Measurements from ENCODE around the gene PRKN.
"Not testable (repeated sequence)": the region's sequence is repeated elsewhere in the genome, so short reads cannot be mapped to it uniquely, and the experiment has no call there.

PRKN gene

DNA sequence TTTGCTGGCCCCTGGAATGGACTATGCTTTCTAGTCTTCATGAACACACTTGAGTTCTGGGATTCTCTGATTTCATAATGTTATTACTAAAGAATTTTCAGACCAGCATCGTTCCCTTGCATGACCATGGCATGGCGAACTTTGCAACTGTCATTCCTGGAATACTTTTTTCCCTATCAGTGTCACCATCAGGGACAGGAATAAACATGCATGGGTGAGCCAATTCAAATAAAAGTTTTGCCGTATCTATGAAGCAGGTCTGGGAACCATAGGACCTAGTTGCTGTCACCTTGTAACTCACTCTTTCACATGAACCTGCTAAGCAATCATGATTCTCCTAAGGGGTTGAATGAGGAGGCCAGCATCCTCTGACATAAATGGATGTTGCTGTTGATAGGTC, 1385.5 kb downstream of the PRKN start:
- no peak for DNase-seq (ENCODE audit: low read depth in 3 of 3, low spot score in 1 of 3)

DNA sequence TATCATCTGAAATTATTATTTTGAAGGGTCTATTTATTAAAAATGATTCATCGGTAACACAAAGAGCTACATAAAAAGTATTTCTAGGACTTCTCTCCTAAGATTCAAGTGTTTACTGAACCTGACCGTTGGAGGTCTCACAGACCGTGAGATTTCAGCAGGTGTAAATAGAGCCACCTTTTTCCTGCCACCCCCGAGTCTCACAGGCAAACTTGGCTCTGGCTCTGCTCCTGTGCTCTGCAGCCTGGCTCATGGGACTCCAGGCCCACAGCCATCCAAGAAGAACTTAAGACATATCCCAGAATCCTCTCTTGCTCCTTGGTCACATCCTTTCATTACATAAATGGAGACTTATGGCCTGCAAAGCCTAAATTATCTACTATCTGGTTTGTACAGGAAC, 1385.9 kb downstream of the PRKN start:
- no peak for DNase-seq (ENCODE audit: low read depth in 3 of 3, low spot score in 1 of 3)

DNA sequence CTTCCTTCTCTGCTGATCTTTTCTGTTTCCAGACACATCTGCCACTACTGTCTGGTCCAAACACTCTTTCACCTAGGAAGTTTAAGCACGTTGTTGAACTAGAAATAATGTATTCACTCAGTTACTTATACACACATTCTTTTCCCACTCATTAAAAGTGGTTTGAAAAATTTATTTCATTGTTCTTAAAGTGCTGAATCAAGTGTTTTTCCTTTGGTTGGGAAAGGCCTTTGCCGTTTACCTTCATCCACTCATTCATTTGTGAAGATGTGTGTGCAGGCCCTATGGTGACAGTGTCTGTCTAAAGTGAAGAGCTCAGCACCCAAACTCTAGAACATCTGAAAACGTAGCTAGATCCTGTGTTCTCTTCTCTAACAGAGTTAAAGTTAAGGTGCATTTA, 1389.6 kb downstream of the PRKN start:
- no peak for DNase-seq (ENCODE audit: low read depth in 3 of 3, low spot score in 1 of 3)

DNA sequence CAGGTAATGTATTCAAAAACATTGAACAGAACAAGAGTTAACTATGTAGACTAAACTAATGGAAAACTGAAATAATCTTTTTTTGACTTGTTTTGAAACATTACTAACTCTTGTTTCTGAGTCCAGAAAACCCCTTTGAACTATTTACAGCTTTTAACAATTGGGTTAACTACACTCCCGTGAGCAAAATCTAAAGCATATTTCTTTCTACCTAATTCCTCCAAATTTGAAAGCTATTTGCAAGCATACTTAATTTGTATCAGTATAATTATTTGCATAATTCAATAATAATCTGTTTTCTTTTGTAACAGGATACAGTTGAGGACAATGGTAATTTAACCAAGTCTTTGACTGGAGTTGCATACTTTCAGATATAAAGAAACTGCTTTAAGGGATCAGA, 1391.1 kb downstream of the PRKN start:
- DNase-seq (ENCODE audit: low read depth in 3 of 3, low spot score in 1 of 3): no peak

DNA sequence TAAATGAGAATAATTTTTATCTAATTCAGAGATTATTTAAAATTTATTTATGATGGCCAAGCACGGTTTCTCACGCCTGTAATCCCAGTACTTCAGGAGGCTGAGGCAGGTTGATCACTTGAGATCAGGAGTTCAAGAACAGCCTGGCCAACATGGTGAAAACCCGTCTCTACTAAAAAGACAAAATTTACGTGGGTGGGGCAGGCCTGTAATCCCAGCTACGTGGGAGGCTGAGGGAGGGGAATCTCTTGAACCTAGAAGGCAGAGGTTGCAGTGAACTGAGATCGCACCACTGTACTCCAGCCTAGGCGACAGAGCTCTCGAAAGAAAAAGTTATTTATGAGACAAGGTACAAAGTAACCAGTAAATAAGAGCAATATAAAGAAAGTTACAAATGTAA, 1394.2 kb downstream of the PRKN start:
- DNase-seq (ENCODE audit: low read depth in 3 of 3, low spot score in 1 of 3): no peak

DNA sequence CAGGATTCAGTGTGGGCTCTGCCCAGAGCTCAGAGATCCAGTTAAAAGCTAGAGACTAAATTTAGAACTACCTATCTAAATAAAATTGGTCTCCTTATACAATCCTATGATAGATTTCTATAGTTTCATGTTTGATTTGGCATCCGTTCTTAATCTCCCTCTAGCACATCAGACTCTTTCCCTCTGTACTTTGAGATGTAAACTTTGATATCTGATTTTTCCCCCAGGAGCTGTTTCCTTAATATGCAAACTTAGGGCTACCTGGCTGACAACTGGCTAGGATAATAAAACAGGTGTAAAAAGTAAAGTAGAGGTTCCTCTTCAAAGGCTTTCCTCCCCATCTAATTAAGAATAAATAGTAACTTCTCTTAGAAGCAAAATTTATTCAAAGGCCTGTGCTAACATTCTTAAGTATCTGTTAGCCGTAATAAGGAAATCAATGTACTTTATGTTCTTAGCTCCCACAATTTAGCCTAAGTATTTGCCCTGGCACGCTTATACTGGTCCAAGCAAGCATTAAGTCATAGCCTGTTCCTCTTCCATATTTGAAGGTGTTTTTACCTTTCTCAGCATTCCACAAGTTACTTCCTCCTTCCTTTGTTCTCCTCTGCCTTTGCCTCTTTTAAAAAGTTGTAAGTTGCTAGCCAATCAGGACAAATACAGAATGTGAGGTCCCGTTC, 1396.0 kb downstream of the PRKN start:
- DNase-seq (ENCODE audit: low read depth in 3 of 3, low spot score in 1 of 3): not testable (repeated sequence)

DNA sequence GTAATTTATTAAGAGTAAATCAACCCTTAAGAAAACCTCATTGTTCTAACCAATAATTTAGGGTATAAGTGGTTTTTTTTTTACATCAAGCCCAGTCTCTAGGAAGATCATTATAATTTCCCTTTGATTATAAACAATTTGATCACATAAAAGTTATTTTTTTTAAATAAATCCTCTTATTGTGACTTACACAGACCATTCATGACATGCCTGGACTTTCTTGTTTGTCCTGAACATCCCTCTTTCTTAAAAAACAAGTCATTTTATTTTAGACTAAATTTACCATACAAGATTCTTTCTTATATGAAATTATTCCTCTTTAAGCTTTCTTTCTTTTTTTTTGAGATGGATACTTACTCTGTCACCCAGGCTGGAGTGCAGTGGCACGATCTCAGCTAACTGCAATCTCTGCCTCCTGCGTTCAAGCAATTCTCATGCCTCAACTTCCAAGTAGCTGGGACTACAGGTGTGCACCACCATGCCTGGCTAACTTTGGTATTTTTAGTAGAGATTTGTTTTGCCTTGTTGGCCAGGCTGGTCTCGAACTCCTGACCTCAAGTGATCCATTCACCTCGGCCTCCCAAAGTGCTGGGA, 1400.1 kb downstream of the PRKN start:
- no peak for DNase-seq (ENCODE audit: low read depth in 3 of 3, low spot score in 1 of 3)

DNA sequence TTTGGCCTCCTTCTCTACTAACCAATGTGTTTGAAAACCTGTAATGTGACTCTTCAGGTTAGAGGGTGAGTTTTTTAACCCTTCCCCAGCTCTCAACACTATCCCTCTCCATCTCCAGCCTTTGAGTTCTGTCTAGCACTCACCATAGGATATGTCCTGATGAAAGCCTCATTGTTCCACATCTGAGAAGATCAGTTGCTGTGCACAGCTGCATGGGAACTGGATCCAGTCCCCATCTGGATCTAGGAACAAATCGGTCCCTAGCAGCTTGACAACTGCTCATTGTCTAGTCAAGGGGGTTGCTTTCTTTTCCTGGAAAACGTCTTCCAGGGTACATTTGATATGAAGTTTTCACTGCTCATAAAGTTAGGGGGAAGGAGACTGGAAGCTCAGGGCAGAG, 1408.3 kb downstream of the PRKN start:
- DNase-seq (ENCODE audit: low read depth in 3 of 3, low spot score in 1 of 3): no peak

DNA sequence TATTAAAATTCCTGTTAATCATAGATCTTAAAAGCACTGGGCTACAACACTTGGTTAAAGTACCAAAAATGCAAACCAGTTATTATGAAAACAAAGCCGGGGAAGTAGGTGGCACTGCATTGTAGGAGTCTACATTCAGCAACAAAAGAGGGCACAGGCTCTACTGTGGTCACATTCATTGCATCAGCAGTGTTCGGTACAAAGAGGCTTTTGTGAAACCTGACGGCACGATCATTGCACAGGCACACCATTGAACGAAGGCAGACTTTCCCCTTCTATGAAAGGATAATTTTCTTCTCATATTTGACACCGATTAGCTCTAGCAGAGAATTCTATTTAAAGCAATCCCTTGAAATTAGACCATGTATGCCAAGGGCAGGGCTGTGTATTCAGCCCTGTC, 1409.1 kb downstream of the PRKN start:
- DNase-seq (ENCODE audit: low read depth in 3 of 3, low spot score in 1 of 3): no peak

DNA sequence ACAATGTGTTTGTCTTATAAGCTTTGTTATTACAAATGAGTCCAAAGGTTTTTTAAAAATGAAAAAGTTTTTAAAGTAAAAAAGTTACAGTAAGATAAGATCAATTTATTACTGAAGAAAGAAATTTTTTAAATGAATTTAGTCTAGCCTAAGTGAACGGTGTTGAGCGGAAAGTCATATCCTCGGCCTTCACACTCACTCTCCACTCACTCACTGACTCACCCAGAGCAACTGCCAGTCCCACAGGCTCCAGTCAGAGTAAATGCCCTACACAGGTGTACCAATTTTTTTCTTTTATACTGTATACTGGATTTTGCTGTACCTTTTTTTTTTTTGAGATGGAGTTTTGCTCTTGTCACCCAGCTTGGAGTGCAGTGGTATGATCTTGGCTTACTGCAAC, 1411.0 kb downstream of the PRKN start:
- no peak for DNase-seq (ENCODE audit: low read depth in 3 of 3, low spot score in 1 of 3)

DNA sequence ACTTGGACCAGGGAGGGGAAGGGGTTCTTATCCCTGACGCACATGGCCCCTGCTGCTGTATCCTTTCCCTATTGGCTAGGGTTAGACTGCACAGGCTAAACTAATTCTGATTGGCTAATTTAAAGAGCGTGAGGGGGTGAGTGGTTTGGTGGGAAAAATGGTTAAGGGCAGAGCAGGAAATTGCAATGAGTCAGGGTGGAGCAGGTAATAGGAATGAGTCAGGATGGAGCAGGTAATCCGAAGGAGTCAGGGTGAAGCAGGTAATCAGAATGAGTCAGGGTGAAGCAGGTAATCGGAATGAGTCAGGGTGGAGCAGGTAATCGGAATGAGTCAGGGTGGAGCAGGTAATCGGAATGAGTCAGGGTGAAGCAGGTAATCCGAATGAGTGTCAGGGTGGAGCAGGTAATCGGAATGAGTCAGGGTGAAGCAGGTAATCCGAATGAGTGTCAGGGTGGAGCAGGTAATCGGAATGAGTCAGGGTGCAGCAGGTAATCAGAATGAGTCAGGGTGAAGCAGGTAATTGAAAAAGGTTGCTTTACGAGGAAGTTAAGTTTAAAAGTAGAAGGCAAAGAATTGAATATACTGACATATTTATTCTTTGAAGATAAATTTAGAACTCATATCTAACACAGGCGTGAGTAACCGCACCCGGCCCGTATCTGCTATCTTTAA, 1412.2 kb downstream of the PRKN start:
- DNase-seq (ENCODE audit: low read depth in 3 of 3, low spot score in 1 of 3): not testable (repeated sequence)

DNA sequence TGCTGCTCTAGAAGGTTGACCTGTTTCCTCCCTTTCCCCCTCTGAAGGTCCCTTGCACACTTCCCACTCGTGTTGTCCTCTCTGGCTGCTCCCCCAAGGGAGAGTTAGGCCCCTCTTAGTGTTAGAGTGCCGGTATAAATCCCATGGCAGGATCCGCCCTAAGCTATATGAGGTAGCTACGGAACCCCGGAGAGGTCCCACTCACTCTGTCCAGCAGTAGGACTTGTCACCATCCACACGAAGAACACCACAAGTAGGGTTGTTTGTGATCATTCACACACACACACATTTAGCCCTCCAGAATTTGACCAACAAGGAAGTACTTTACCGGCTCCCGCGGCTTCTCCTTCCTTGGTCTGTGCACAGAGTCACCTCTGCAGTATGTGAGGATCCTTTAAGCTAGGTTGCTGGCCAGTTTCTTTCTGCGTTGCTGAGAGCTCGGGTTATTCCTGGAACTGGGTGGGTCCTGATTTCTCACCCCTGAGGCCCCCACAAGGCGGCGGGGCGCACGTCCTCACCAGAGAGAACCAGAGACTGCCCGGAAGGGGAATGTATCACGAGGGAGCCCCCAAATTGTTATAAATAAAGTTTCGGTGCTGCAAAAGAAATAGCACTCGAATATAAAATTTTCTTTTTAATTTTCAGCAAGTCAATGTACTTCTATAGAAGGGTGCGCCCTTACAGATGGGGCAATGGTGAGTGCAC, 1412.9 kb downstream of the PRKN start:
- DNase-seq (ENCODE audit: low read depth in 3 of 3, low spot score in 1 of 3): not testable (repeated sequence)

DNA sequence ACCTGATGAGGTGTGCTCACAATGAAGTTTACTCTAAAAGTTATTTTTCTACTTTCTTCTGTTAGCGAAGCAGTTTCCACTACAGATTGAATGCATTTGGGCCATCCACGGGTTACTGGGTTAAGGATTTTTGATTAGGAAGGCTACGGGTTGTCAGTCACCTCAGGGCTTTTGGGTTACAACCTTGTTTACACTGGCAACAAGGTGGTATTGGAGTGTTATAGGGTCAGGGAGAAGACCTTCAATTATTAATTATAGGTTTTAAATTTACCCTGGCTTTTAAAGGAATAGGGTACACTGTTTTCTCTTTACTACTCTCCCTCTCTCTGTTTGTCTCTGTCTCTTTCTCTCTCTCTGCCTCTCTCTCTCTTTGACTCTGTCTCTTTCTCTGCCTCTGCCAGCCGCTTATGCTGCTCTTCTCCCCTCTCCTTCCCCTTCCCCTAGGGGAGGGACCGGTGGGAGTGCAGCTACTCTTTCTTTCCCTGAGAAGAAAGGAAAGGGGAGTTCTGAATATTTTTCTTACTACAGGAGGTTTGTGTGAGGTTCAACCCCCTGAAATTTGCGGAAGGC, 1413.5 kb downstream of the PRKN start:
- no peak for DNase-seq (ENCODE audit: low read depth in 3 of 3, low spot score in 1 of 3)

DNA sequence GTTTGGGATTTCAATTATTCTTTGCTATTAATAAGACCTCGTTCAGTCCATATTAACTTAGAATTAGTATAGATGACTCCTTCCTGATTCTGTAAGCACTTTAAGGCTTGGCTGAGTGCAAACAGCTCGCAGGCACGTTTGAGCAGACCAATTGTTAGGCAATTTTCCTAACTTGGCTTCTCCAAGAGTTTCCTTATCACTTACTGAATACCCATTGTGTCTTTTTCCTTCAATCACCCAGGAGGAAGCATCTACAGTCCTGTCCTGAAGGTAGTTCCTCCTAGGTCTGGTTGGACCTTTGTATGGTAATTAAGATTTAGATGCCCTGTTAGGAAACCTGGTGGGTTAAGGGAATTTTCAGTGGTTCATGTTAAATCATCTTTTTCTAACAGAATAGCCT, 1414.1 kb downstream of the PRKN start:
- not testable (repeated sequence) for DNase-seq (ENCODE audit: low read depth in 3 of 3, low spot score in 1 of 3)

DNA sequence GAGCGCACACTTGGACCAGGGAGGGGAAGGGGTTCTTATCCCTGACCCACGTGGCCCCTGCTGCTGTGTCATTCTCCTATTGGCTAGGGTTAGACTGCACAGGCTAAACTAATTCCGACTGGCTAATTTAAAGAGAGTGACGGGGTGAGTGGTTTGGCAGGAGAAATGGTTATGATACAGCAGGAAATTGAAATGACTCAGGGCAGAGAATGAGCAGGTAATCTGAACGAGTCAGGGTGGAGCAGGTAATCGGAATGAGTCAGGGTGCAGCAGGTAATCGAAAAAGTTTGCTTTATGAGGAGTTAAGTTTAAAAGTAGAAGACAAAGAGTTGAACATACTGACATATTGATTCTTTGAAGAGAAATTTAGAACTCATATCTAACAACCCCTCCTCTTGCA, 1417.8 kb downstream of the PRKN start:
- not testable (repeated sequence) for DNase-seq (ENCODE audit: low read depth in 3 of 3, low spot score in 1 of 3)

DNA sequence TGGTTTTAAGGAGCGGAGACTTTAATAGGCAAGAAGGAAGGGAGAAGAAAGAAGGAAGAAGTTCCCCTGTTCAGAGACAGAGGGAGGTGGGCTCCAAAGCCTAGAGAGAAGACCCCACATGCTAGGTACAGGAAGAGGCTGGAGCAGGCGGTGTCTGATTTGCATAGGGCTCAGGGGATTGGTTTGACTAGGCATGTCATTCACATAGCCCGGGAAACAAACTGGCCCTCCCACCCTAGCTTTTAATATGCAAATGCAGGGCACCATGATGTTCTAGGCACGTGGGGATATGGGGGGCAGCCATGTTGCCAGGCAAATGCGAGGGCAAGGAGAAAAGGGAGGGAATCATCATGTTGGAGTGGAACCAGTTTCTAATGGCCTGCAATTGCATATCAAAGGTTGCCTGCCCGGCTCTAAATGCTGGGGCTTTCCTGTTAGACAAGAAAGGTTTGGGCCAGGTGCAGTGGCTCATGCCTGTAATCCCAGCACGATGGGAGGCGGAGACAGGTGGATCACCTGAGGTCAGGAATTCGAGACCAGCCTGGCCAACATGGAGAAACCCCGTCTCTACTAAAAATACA, 1419.4 kb downstream of the PRKN start:
- no peak for DNase-seq (ENCODE audit: low read depth in 3 of 3, low spot score in 1 of 3)

DNA sequence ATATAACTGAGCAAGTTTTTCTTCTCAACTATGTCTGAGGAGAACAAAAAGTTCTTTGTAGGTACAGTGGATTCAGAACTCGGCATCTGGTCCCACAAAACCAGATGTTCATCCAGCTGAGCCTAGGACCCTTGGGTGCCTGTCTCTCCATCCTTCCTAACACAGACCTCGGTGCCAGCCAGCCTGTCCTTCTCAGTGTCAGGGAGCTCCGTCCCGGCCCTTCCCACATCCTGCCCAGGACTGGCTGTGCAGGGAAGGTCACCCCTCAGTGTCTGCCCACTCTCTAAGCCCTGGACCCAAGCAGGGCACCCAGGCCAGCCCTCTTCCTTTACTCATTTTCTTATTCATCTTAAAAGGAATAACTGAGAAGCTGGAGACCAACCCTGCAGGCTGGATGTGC, 1421.7 kb downstream of the PRKN start:
- DNase-seq (ENCODE audit: low read depth in 3 of 3, low spot score in 1 of 3): no peak

DNA sequence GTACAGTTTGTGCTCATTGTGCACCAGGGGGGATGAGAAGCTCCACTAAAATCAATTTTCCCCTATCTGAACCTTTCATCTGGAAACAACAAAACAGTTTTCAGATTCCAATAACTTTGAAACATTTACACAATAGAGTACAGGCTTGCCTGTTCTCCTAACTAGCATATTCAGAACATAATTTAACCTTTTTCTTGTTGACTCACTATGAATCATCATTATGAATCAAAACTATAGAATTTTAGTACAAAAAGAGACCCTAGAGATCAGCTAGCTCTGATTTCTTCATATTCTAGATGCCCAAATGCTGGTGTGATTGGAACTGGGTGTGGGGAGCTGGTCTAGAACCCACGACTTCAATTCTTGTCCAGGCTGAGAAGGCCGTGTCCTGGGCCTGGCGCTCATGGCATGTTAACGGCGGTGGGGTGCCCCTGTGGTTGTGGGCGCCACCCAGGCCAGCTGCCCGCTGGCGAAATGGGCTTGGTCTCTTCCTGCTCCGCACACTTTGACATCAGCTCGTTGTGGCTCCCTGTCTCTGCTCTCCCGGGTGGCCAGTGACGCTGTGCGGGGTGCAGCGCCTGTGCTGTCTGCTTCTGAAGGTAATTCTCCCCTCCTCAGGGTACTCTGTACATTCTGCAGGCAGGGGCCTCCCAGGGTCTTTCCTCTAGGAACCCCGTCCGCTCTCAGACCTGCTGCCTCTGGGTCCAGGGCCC, 1423.8 kb downstream of the PRKN start:
- DNase-seq (ENCODE audit: low read depth in 3 of 3, low spot score in 1 of 3): no peak

DNA sequence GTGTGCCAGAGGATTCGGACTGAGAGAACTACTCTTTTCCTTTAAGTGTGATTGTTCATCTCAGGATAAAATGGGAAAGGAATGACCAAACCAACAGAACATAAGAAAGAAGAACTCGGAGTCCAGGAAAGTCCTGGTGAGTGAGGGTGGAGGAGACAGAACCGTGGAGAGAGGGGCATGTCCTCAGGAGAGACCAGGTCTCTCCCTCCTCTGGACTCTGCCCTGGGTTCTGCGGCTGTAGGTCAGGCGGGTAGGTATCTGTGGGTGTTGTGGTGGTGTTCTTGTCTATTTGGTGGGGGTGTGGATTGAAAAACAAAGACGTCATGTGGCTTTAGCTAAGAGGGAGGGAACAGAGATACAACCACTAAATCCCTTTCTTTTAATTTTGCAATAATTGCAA, 1424.6 kb downstream of the PRKN start:
- DNase-seq (ENCODE audit: low read depth in 3 of 3, low spot score in 1 of 3): no peak

DNA sequence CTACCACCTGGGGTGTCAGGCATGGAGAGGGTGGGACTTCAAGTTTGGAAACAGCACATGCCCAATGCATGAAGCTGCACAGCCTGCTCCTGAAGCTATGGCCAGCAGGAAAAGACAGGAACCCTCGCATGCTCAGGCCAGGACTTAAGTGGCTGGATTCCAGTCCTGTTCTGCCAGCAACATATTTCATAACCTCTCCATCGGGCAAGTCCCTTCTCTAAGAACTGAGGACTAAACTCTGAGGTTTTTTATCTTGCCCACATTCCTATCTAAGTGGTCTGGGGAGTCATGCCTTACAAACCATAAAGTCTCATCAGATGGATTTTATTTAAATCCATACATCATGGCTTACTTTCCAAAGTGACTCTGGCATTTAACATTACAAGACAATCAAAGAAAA, 1426.2 kb downstream of the PRKN start:
- no peak for DNase-seq (ENCODE audit: low read depth in 3 of 3, low spot score in 1 of 3)

DNA sequence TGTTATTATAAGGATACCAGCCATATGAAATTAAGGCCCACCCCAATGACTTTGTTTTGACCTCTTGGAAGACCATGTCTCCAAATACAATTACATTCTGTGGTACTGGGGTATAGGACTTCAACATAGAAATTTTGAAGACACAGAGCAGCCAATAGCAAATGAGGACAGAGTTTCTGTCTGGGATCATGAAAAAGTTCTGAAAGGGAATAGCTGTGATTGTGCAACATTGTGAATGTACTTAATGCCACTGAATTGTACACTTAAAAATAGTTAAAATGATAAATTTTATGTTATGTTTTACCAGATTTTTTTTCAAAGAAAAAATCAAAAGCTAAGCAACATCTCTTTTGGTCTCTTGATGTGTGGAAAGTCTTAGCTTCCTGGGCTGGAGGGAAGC, 1426.7 kb downstream of the PRKN start:
- DNase-seq (ENCODE audit: low read depth in 3 of 3, low spot score in 1 of 3): no peak

All from stimulated activated CD4-positive, alpha-beta T cell treated with anti-CD3 and anti-CD28 coated beads, TNF-alpha, amount 100 ng/mL, for 1 hour (primary cell).